HCT116 (cell line): ENCODE data around the gene GLYR1. TPM values are rescaled to one million over a fixed set of nuclear protein-coding genes. Genes with fewer than 3 reads are reported as not detected.

ENCODE experiments used
- ATAC-seq: fragments of 200-7000 bp; cut with Tn5 transposase; 2 replicates; pipeline ENCODE4 v1.9.1; 2020; ENCODE audit warnings: mild to moderate bottlenecking, moderate library complexity
- BruUV-seq: library from RNA; stranded (reverse); fragments of 400-500 nt; replicated peaks from 2 replicates; lab custom pipeline; 2021; lab: Mats Ljungman, UMichigan
- CTCF ChIA-PET: fragments of 300-600 bp; sonication (Branson Sonifier 250); formaldehyde crosslinking; loops from one replicate; lab custom pipeline; 2021; ENCODE audit warnings: antibody characterized with exemption; lab: Charles Lee
- POLR2A ChIA-PET: fragments of 300-600, 350-600 bp; sonication (Branson Sonifier 250); formaldehyde crosslinking; loops from one replicate; lab custom pipeline; 2021; ENCODE audit warnings: antibody characterized with exemption; lab: Charles Lee
- RAD21 ChIA-PET, 2 experiments: fragments of 300-600 bp; sonication (Branson Sonifier 250); formaldehyde crosslinking; loops; one replicate each; lab custom pipeline; 2023; ENCODE audit warnings: low total read pairs in 2 of 2; ENCODE audit not compliant: uncharacterized antibody in 2 of 2, unreplicated experiment in 2 of 2, low non-redundant PET in 1 of 2; lab: Charles Lee
- DNase-seq: peaks from one replicate; pipeline ENCODE4 v3.0.0-alpha.2; 2010; ENCODE audit warnings: low read depth, low spot score
- H2AFZ ChIP-seq: fragments of 200-600 bp; shearing (Covaris generic), sonication (generic); 2 replicates; pipeline ENCODE4 v1.6.1; 2017; ENCODE audit warnings: low read depth, mixed run types, mixed read lengths, antibody characterized with exemption, low read length; ENCODE audit not compliant: poor library complexity, severe bottlenecking
- H3K27ac ChIP-seq: 2 replicates; pipeline ENCODE4 v1.5.1; 2012; ENCODE audit warnings: low read depth, low read length
- H3K27me3 ChIP-seq: fragments of 200-600 bp; sonication (generic); 2 replicates; pipeline ENCODE4 v1.6.1; 2016; ENCODE audit warnings: mixed run types, low read length, mixed read lengths; ENCODE audit not compliant: insufficient read depth
- H3K36me3 ChIP-seq, 2 experiments: fragments of 200-500 bp in 1 of 2; fragments of 200-600 bp in 1 of 2; sonication (Bioruptor generic) in 1 of 2; sonication (generic) in 1 of 2; 2 replicates each; pipeline versions ENCODE4 v1.5.1 to v1.6.1; 2014 to 2016; ENCODE audit warnings: low read length in 2 of 2, inconsistent platforms in 1 of 2, mixed read lengths in 1 of 2, mixed run types in 1 of 2; ENCODE audit not compliant: insufficient read depth in 2 of 2, control insufficient read depth in 1 of 2
- H3K4me1 ChIP-seq, 2 experiments: fragments of 200-600 bp in 1 of 2; sonication (generic) in 1 of 2; 2 replicates each; pipeline versions ENCODE4 v1.5.1 to v1.6.1; 2012 to 2017; ENCODE audit warnings: low read length in 2 of 2, inconsistent platforms in 1 of 2, mild to moderate bottlenecking in 1 of 2, mixed read lengths in 1 of 2, mixed run types in 1 of 2, moderate library complexity in 1 of 2; ENCODE audit not compliant: insufficient read depth in 2 of 2, control insufficient read depth in 1 of 2
- H3K4me2 ChIP-seq: fragments of 200-600 bp; sonication (generic); 2 replicates; pipeline ENCODE4 v1.6.1; 2017; ENCODE audit warnings: mixed run types, low read length, mixed read lengths
- H3K4me3 ChIP-seq, 2 experiments: fragments of 200-600 bp in 1 of 2; sonication (generic) in 1 of 2; replicated peaks in 1 of 2; 2 replicates each; pipeline ENCODE4 v1.5.1; 2011 to 2016; ENCODE audit warnings: low read length in 2 of 2, control low read depth in 1 of 2, low read depth in 1 of 2, mild to moderate bottlenecking in 1 of 2, mixed read lengths in 1 of 2, mixed run types in 1 of 2
- H3K79me2 ChIP-seq: fragments of 200-600 bp; sonication (generic); 2 replicates; pipeline ENCODE4 v1.6.1; 2017; ENCODE audit warnings: mild to moderate bottlenecking, mixed run types, low read length, moderate library complexity, mixed read lengths; ENCODE audit not compliant: insufficient read depth
- H3K9ac ChIP-seq: fragments of 200-600 bp; sonication (generic); 2 replicates; pipeline ENCODE4 v1.6.1; 2016; ENCODE audit warnings: low read length, mixed read lengths
- H3K9me2 ChIP-seq: fragments of 200-600 bp; sonication (generic), shearing (Covaris generic); 2 replicates; pipeline ENCODE4 v1.6.1; 2017; ENCODE audit warnings: mixed run types, mild to moderate bottlenecking, moderate library complexity; ENCODE audit not compliant: insufficient read depth
- H3K9me3 ChIP-seq, 2 experiments: fragments of 200-500 bp in 1 of 2; fragments of 200-600 bp in 1 of 2; sonication (Bioruptor generic) in 1 of 2; sonication (generic) in 1 of 2; 2 replicates each; pipeline ENCODE4 v1.6.1; 2014 to 2017; ENCODE audit warnings: low read length in 2 of 2, mixed read lengths in 2 of 2, inconsistent platforms in 1 of 2, low read depth in 1 of 2, mild to moderate bottlenecking in 1 of 2, mixed run types in 1 of 2, moderate library complexity in 1 of 2; ENCODE audit not compliant: control insufficient read depth in 1 of 2, insufficient read depth in 1 of 2
- H4K20me1 ChIP-seq: fragments of 200-600 bp; sonication (generic), shearing (Covaris generic); 2 replicates; pipeline ENCODE4 v1.6.1; 2017; ENCODE audit warnings: mixed run types, mild to moderate bottlenecking, moderate library complexity; ENCODE audit not compliant: insufficient read depth
- CEBPB ChIP-seq: IDR thresholded peaks from 2 replicates; pipeline ENCODE4 v1.6.1; 2012; ENCODE audit warnings: low read depth
- EGR1 ChIP-seq: IDR thresholded peaks from 2 replicates; pipeline ENCODE4 v1.6.1; 2012; ENCODE audit warnings: low read depth
- ELF1 ChIP-seq: IDR thresholded peaks from 2 replicates; pipeline ENCODE4 v1.6.1; 2012; ENCODE audit warnings: low read depth, borderline replicate concordance
- EZH2 ChIP-seq: fragments of 200-600 bp; sonication (generic); IDR thresholded peaks from 2 replicates; pipeline ENCODE4 v1.6.1; 2017; ENCODE audit warnings: antibody characterized with exemption, mixed run types
- EZH2phosphoT487 ChIP-seq: fragments of 200-600 bp; IDR thresholded peaks from 2 replicates; pipeline ENCODE4 v1.6.1; 2018; ENCODE audit warnings: antibody characterized with exemption, borderline replicate concordance
- FOSL1 ChIP-seq: IDR thresholded peaks from 2 replicates; pipeline ENCODE4 v1.6.1; 2012; ENCODE audit warnings: low read depth
- POLR2A ChIP-seq: IDR thresholded peaks from 2 replicates; pipeline ENCODE4 v1.7.0; 2011; ENCODE audit warnings: borderline replicate concordance; ENCODE audit not compliant: insufficient read depth, insufficient read length; ENCODE audit errors: extremely low read depth
- RAD21 ChIP-seq: IDR thresholded peaks from 2 replicates; pipeline ENCODE4 v1.6.1; 2012; ENCODE audit warnings: low read depth, mild to moderate bottlenecking
- SIN3A ChIP-seq: IDR thresholded peaks from 2 replicates; pipeline ENCODE4 v1.6.1; 2012; ENCODE audit warnings: low read depth
- TCF7L2 ChIP-seq: IDR thresholded peaks from 2 replicates; pipeline ENCODE4 v1.7.0; 2011; ENCODE audit warnings: borderline replicate concordance, inconsistent platforms; ENCODE audit not compliant: insufficient read depth, insufficient read length; ENCODE audit errors: extremely low read depth
- YY1 ChIP-seq: IDR thresholded peaks from 2 replicates; pipeline ENCODE4 v1.6.1; 2011; ENCODE audit warnings: low read length, low read depth, moderate library complexity, mild to moderate bottlenecking; ENCODE audit not compliant: insufficient replicate concordance; ENCODE audit errors: extremely low read depth
- ZFX ChIP-seq: fragments of 450-650 bp; IDR thresholded peaks from 2 replicates; pipeline ENCODE4 v1.6.1; 2017
- intact Hi-C: fragments of 100-400 bp; cut with micrococcal nuclease; formaldehyde crosslinking; loops from 2 replicates; pipeline ENCODE4 v1.10.0; 2022
- total RNA-seq: library from RNA; stranded (reverse); gene quantifications from one replicate; pipeline ENCODE4 v1.2.1, GENCODE V29; 2021; ENCODE audit not compliant: unreplicated experiment
- TF ChIP-seq, protein P1 (sequence below): IDR thresholded peaks from 2 replicates; pipeline ENCODE4 v1.6.1; 2012
- TF ChIP-seq, protein P2 (sequence below): IDR thresholded peaks from 2 replicates; pipeline ENCODE4 v1.6.1; 2012; ENCODE audit warnings: low read depth
- TF ChIP-seq, protein P3 (sequence below): IDR thresholded peaks from 2 replicates; pipeline ENCODE4 v1.6.1; 2012
- TF ChIP-seq, protein P4 (sequence below), 3 experiments: fragments of 200-600 bp in 1 of 3; sonication (generic) in 1 of 3; IDR thresholded peaks in 2 of 3; conservative IDR thresholded peaks in 1 of 3; 2 replicates each; pipeline ENCODE4 v1.5.1; 2012 to 2017; ENCODE audit warnings: low read depth in 2 of 3, low read length in 2 of 3, antibody characterized with exemption in 1 of 3, borderline replicate concordance in 1 of 3, control low read depth in 1 of 3, mild to moderate bottlenecking in 1 of 3, mixed read lengths in 1 of 3, mixed run types in 1 of 3, moderate library complexity in 1 of 3; ENCODE audit not compliant: insufficient read depth in 1 of 3

Gene GLYR1
- total RNA-seq, 1 experiment from 2014 or later, result 50.0 TPM

DNA sequence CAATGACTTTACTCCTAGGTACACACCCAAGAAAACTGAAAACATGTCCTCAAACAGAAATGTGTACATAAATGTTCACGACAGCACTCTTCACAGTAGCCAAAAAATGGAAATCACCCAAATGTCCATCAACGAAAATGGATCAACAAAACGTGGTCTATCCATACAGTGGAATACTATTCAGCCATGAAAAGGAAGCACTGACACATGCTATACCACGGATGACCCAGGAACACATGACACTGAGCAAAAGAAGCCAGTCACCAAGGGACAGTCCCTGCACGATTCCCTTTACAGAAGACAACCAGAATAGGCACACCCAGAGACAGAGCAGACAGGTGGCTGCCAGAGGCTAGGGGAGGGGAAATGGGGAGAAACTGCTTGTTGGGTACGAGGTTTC is 91.4 kb downstream of the GLYR1 start:
- Histone ChIP-seq H3K4me2 (no peak overlapping the region), H3K9ac (no peak overlapping the region), H3K9me2 (no peaks in the 10 kb centered on the region), H3K4me3 (no peak overlapping the region), H2AFZ (no peak overlapping the region), H3K27ac (no peak overlapping the region)
- intact Hi-C loops, result no loop called here
- ATAC-seq, result no peak
- TF ChIP-seq ELF1 (no peak), FOSL1 (no peak), YY1 (no peak), RAD21 (no peak), SIN3A (no peak), TCF7L2 (no peak), EZH2 (no peak), EGR1 (no peak), ZFX (no peak), EZH2phosphoT487 (no peak), POLR2A (no peak), CEBPB (no peak)
- TF ChIP-seq, protein P1, sequence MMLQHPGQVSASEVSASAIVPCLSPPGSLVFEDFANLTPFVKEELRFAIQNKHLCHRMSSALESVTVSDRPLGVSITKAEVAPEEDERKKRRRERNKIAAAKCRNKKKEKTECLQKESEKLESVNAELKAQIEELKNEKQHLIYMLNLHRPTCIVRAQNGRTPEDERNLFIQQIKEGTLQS, result no peak
- TF ChIP-seq, protein P2, sequence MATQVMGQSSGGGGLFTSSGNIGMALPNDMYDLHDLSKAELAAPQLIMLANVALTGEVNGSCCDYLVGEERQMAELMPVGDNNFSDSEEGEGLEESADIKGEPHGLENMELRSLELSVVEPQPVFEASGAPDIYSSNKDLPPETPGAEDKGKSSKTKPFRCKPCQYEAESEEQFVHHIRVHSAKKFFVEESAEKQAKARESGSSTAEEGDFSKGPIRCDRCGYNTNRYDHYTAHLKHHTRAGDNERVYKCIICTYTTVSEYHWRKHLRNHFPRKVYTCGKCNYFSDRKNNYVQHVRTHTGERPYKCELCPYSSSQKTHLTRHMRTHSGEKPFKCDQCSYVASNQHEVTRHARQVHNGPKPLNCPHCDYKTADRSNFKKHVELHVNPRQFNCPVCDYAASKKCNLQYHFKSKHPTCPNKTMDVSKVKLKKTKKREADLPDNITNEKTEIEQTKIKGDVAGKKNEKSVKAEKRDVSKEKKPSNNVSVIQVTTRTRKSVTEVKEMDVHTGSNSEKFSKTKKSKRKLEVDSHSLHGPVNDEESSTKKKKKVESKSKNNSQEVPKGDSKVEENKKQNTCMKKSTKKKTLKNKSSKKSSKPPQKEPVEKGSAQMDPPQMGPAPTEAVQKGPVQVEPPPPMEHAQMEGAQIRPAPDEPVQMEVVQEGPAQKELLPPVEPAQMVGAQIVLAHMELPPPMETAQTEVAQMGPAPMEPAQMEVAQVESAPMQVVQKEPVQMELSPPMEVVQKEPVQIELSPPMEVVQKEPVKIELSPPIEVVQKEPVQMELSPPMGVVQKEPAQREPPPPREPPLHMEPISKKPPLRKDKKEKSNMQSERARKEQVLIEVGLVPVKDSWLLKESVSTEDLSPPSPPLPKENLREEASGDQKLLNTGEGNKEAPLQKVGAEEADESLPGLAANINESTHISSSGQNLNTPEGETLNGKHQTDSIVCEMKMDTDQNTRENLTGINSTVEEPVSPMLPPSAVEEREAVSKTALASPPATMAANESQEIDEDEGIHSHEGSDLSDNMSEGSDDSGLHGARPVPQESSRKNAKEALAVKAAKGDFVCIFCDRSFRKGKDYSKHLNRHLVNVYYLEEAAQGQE, result no peak
- TF ChIP-seq, protein P3, sequence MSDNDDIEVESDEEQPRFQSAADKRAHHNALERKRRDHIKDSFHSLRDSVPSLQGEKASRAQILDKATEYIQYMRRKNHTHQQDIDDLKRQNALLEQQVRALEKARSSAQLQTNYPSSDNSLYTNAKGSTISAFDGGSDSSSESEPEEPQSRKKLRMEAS, result no peak
- TF ChIP-seq, protein P4, sequence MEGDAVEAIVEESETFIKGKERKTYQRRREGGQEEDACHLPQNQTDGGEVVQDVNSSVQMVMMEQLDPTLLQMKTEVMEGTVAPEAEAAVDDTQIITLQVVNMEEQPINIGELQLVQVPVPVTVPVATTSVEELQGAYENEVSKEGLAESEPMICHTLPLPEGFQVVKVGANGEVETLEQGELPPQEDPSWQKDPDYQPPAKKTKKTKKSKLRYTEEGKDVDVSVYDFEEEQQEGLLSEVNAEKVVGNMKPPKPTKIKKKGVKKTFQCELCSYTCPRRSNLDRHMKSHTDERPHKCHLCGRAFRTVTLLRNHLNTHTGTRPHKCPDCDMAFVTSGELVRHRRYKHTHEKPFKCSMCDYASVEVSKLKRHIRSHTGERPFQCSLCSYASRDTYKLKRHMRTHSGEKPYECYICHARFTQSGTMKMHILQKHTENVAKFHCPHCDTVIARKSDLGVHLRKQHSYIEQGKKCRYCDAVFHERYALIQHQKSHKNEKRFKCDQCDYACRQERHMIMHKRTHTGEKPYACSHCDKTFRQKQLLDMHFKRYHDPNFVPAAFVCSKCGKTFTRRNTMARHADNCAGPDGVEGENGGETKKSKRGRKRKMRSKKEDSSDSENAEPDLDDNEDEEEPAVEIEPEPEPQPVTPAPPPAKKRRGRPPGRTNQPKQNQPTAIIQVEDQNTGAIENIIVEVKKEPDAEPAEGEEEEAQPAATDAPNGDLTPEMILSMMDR (IDR thresholded peaks at IDR 0.05 in 2 of 3, conservative IDR thresholded peaks at IDR 0.05 in 1 of 3; ENCODE audit: borderline replicate concordance in 1 of 3, insufficient read depth in 1 of 3, low read depth in 2 of 3, low read length in 2 of 3), result no peak
- TF ChIP-seq, all 23 proteins: peak for 0
- peaks cover 14 to 29% of the 10 kb centered on the region in 2 experiments; a peak in 3 of 4 replicates for H3K36me3 ChIP-seq
- H4K20me1 ChIP-seq, result no peaks in the 10 kb centered on the region
- H3K27me3 ChIP-seq, result no peaks in the 10 kb centered on the region
- H3K4me1 ChIP-seq, result no peaks in the 10 kb centered on the region
- RAD21 ChIA-PET, result no interaction called here
- BruUV-seq, result no TSS peak
- H3K9me3 ChIP-seq, result peaks cover 0 to 4% of the 10 kb centered on the region in 2 experiments; a peak in 1 of 4 replicates
- CTCF ChIA-PET, result no interaction called here
- no peak for DNase-seq
- POLR2A ChIA-PET, result no interaction called here
- H3K79me2 ChIP-seq, result peaks cover 4% of the 10 kb centered on the region; the same call in 1 of the 2 replicates
